Measurements from ENCODE around the gene ZNF804B. TPM values are rescaled to one million over a fixed set of nuclear protein-coding genes. Genes with fewer than 3 reads are reported as not detected.

Gene ZNF804B
- total RNA-seq, 1 experiment from 2014 or later: not detected

GRCh38 chr7:88985295-88985694, 225.8 kb downstream of the ZNF804B start:
- TF ChIP-seq EZH2 (IDR thresholded peaks at IDR 0.05; ENCODE audit: low read length, unreplicated experiment) (no peak), EZH2phosphoT487 (IDR thresholded peaks at IDR 0.05; ENCODE audit: borderline replicate concordance, low read length) (no peak), CTCF (conservative IDR thresholded peaks at IDR 0.05; ENCODE audit: low read depth, low read length) (no peak)
- DNase-seq (no peak), ATAC-seq (no peak)
- H2AFZ ChIP-seq (ENCODE audit: low read length): no peak overlapping the region
- H4K20me1 ChIP-seq (ENCODE audit: low read length): no peaks in the 10 kb centered on the region
- no peak overlapping the region for H3K27ac ChIP-seq (ENCODE audit: low read length)
- BruUV-seq (replicated peaks): no TSS peak
- no peaks in the 10 kb centered on the region for H3K4me1 ChIP-seq (ENCODE audit: insufficient read depth, low read length)
- H3K27me3 ChIP-seq (ENCODE audit: low read length): no peaks in the 10 kb centered on the region
- no peaks in the 10 kb centered on the region for H3F3A ChIP-seq (ENCODE audit: low read length, unreplicated experiment)
- intact Hi-C loops (cut with micrococcal nuclease): no loop called here
- ChIA-PET POLR2A (ENCODE audit: unreplicated experiment) (no interaction called here), CTCF (no interaction called here)
- H3K9me3 ChIP-seq (ENCODE audit: low read length): no peaks in the 10 kb centered on the region
- no peak overlapping the region for H3K4me3 ChIP-seq (ENCODE audit: low read length)
- no peak overlapping the region for H3K4me2 ChIP-seq (ENCODE audit: low read length)
- no peaks in the 10 kb centered on the region for H3K79me2 ChIP-seq (ENCODE audit: low read length)
- H3K36me3 ChIP-seq (ENCODE audit: low read depth, low read length): no peaks in the 10 kb centered on the region
- H3K9me2 ChIP-seq (replicated peaks; ENCODE audit: low read length): no peaks in the 10 kb centered on the region
- no peak overlapping the region for H3K9ac ChIP-seq (ENCODE audit: low read length)

DNA sequence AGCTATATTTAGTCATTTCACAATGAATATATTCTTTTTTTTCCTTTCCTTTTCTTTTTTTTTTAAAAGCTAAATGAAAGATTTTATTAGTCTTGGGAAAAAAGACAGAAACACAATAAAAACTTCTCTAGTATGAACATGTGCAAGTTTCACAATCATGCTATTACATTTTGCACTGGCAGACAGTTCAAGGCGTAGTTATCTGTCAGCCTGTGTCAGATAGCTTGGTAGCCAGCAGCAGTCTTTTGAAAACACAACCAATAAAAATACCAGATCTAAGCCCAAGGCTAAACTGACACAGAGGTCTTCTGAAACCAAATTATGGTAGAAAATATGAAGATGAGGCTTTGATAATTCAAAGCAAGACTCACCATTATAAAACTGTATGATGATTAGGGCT, 241.8 kb downstream of the ZNF804B start:
- TF ChIP-seq EZH2phosphoT487 (IDR thresholded peaks at IDR 0.05; ENCODE audit: borderline replicate concordance, low read length) (no peak), CTCF (conservative IDR thresholded peaks at IDR 0.05; ENCODE audit: low read depth, low read length) (no peak), EZH2 (IDR thresholded peaks at IDR 0.05; ENCODE audit: low read length, unreplicated experiment) (no peak)
- no peaks in the 10 kb centered on the region for H3K9me3 ChIP-seq (ENCODE audit: low read length)
- POLR2A ChIA-PET (ENCODE audit: unreplicated experiment): no interaction called here
- H3K4me2 ChIP-seq (ENCODE audit: low read length): no peak overlapping the region
- H3K27me3 ChIP-seq (ENCODE audit: low read length): no peaks in the 10 kb centered on the region
- no peaks in the 10 kb centered on the region for H4K20me1 ChIP-seq (ENCODE audit: low read length)
- no peak for ATAC-seq
- no peaks in the 10 kb centered on the region for H3K36me3 ChIP-seq (ENCODE audit: low read depth, low read length)
- no peak for DNase-seq
- no peak overlapping the region for H2AFZ ChIP-seq (ENCODE audit: low read length)
- H3K79me2 ChIP-seq (ENCODE audit: low read length): no peaks in the 10 kb centered on the region
- H3F3A ChIP-seq (ENCODE audit: low read length, unreplicated experiment): no peaks in the 10 kb centered on the region
- H3K9me2 ChIP-seq (replicated peaks; ENCODE audit: low read length): no peaks in the 10 kb centered on the region
- H3K9ac ChIP-seq (ENCODE audit: low read length): no peak overlapping the region
- H3K27ac ChIP-seq (ENCODE audit: low read length): no peak overlapping the region
- CTCF ChIA-PET: no interaction called here
- no TSS peak for BruUV-seq (replicated peaks)
- no peak overlapping the region for H3K4me3 ChIP-seq (ENCODE audit: low read length)
- H3K4me1 ChIP-seq (ENCODE audit: insufficient read depth, low read length): no peaks in the 10 kb centered on the region
- intact Hi-C loops (cut with micrococcal nuclease): no loop called here

DNA sequence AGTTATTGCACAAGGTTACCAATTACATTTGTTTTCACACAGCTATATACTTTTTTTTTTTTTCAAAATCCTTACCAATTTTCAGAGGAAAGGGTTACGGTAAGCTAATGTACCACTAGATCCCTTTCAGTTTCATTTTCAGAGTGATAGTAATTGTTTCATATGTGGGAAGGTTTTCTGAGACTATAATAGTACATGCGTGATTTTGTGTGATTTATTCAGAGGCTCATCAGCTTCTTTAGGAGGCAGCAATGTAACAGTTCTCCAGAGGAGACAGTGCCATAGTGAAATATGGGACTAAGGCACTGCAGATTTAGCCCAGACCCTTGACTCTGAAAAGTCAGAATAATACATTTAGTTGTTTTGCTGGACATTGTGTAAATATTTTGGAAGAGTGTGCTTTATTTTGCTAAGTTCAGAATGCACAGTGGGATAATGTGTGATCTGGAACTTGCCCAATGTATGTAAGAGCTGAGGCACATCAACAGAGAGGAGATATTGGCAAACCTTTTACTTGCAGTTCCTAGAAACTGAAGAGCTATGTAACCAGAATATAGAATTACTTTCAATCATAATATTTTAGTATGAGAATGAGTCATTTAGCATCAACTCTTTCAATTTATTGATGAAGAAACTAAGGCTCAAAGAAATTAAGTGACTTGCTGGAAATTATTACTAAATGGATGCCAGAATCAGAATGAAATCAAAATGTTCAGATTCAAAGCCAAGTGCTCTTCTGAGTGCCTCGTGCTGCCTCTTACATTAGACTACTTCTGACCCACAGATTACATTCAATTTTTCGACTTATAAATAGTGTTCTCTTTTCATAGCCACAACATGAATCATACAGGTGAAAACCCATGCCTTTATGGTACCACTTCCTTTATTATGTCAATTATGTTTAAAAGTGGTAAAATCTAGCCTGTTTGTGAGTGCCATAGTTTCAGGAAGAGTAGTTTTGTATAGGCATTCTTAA, 243.8 kb downstream of the ZNF804B start:
- no peaks in the 10 kb centered on the region for H3K9me2 ChIP-seq (replicated peaks; ENCODE audit: low read length)
- no peaks in the 10 kb centered on the region for H3F3A ChIP-seq (ENCODE audit: low read length, unreplicated experiment)
- intact Hi-C loops (cut with micrococcal nuclease): no loop called here
- no peak for ATAC-seq
- DNase-seq: no peak
- no peak overlapping the region for H3K4me3 ChIP-seq (ENCODE audit: low read length)
- H3K9me3 ChIP-seq (ENCODE audit: low read length): no peaks in the 10 kb centered on the region
- ChIA-PET CTCF (no interaction called here), POLR2A (ENCODE audit: unreplicated experiment) (no interaction called here)
- no peaks in the 10 kb centered on the region for H3K27me3 ChIP-seq (ENCODE audit: low read length)
- H3K4me1 ChIP-seq (ENCODE audit: insufficient read depth, low read length): no peaks in the 10 kb centered on the region
- H3K79me2 ChIP-seq (ENCODE audit: low read length): no peaks in the 10 kb centered on the region
- no peak for TF ChIP-seq EZH2 (IDR thresholded peaks at IDR 0.05; ENCODE audit: low read length, unreplicated experiment)
- TF ChIP-seq CTCF (conservative IDR thresholded peaks at IDR 0.05; ENCODE audit: low read depth, low read length): no peak
- H3K4me2 ChIP-seq (ENCODE audit: low read length): no peak overlapping the region; the same call in 1 of the 2 replicates
- no peak overlapping the region for H2AFZ ChIP-seq (ENCODE audit: low read length)
- H3K27ac ChIP-seq (ENCODE audit: low read length): no peak overlapping the region
- no peaks in the 10 kb centered on the region for H4K20me1 ChIP-seq (ENCODE audit: low read length)
- BruUV-seq (replicated peaks): no TSS peak
- H3K36me3 ChIP-seq (ENCODE audit: low read depth, low read length): no peaks in the 10 kb centered on the region
- H3K9ac ChIP-seq (ENCODE audit: low read length): no peak overlapping the region
